Activated T-helper 1 cell treated with anti-CD3 and anti-CD28 coated beads, Interleukin-12 subunit alpha, Interleukin-12 subunit beta, Interleukin-2, Interleukin-4 antibody, amounts not matched to agents 30 ng/mL and 10 ng/mL and 1 ng/mL, durations not matched to agents 14 hours and 24 hours and 36 hours (primary cell): ENCODE measurements around the gene IKBKE. TPM values are rescaled to one million over a fixed set of nuclear protein-coding genes. Genes with fewer than 3 reads are reported as not detected.

Experiments
- DNase-seq: peaks from one replicate; pipeline ENCODE4 v3.0.0; 2021; ENCODE audit warnings: low spot score
- H3K27ac Mint-ChIP-seq: one replicate; pipeline ENCODE4 v1.8.0; 2021; ENCODE audit warnings: mild to moderate bottlenecking, mixed read lengths
- H3K27me3 Mint-ChIP-seq: one replicate; pipeline ENCODE4 v1.8.0; 2022; ENCODE audit warnings: mild to moderate bottlenecking, moderate library complexity, mixed read lengths; ENCODE audit not compliant: insufficient read depth
- H3K36me3 Mint-ChIP-seq: one replicate; pipeline ENCODE4 v1.8.0; 2021; ENCODE audit warnings: low read depth, mixed read lengths
- H3K4me1 Mint-ChIP-seq: one replicate; pipeline ENCODE4 v1.8.0; 2021; ENCODE audit warnings: low read depth, mixed read lengths
- H3K4me3 Mint-ChIP-seq: one replicate; pipeline ENCODE4 v1.8.0; 2021; ENCODE audit warnings: mild to moderate bottlenecking, moderate library complexity, mixed read lengths
- H3K9me3 Mint-ChIP-seq: one replicate; pipeline ENCODE4 v1.8.0; 2021; ENCODE audit warnings: mixed read lengths
- intact Hi-C: fragments of 100-400 bp; cut with micrococcal nuclease; formaldehyde crosslinking; loops from one replicate; pipeline ENCODE4 v1.15.1; 2024
- total RNA-seq: library from RNA; stranded (reverse); gene quantifications from 2 replicates; pipeline ENCODE4 v1.2.3, GENCODE V29; 2022

The IKBKE gene
- total RNA-seq, 1 donor from 2014 or later, result 59.8 TPM

- intact Hi-C loops, result no loop called here
- DNase-seq, result no peak
- no peak overlapping the region for H3K27ac Mint-ChIP-seq
- no peaks in the 10 kb centered on the region for H3K27me3 Mint-ChIP-seq
- H3K4me3 Mint-ChIP-seq, result no peak overlapping the region
- no peaks in the 10 kb centered on the region for H3K9me3 Mint-ChIP-seq
- peaks cover 5% of the 10 kb centered on the region for H3K36me3 Mint-ChIP-seq
- peaks cover 11% of the 10 kb centered on the region for H3K4me1 Mint-ChIP-seq
Observed at GRCh38 chr1:206514813-206515387, 44.6 kb downstream of the IKBKE start.

- intact Hi-C loops, result no loop called here
- Mint-ChIP-seq H3K36me3 (peaks cover 5% of the 10 kb centered on the region), H3K27ac (no peak overlapping the region), H3K27me3 (no peaks in the 10 kb centered on the region), H3K4me3 (no peak overlapping the region), H3K9me3 (no peaks in the 10 kb centered on the region), H3K4me1 (peaks cover 9% of the 10 kb centered on the region)
- DNase-seq, result no peak
Observed at GRCh38 chr1:206516728-206516990, 46.4 kb downstream of the IKBKE start.

GRCh38 chr1:206517784-206518183 lies 47.5 kb downstream of the IKBKE start:
- DNase-seq, result no peak
- H3K9me3 Mint-ChIP-seq, result no peaks in the 10 kb centered on the region
- H3K36me3 Mint-ChIP-seq, result peaks cover 5% of the 10 kb centered on the region
- intact Hi-C loops, result no loop called here
- no peak overlapping the region for H3K27ac Mint-ChIP-seq
- H3K4me1 Mint-ChIP-seq, result peaks cover 9% of the 10 kb centered on the region
- H3K4me3 Mint-ChIP-seq, result no peak overlapping the region
- H3K27me3 Mint-ChIP-seq, result no peaks in the 10 kb centered on the region

DNA sequence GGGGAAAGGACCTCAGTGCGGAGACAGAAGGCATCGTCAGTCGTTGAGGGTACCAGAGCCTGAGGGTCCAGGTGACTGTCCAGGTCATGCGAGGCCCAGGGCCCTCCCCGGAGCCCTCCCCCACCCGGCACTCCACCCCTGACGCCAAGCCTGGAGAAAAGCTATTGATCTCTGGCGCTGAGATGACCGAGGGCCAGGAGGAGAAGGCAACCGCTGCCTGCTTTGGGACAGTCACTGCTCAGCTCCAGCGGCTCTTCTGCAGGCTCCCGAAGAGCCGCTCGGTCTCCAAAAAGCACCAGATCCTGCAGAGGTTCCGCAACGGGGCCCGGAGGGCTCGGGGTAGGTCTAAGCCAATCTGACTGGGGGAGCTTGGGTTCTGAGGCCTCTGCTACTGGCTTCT lies 47.9 kb downstream of the IKBKE start:
- no peaks in the 10 kb centered on the region for H3K27me3 Mint-ChIP-seq
- DNase-seq, result no peak
- H3K4me1 Mint-ChIP-seq, result peaks cover 9% of the 10 kb centered on the region
- H3K9me3 Mint-ChIP-seq, result no peaks in the 10 kb centered on the region
- H3K36me3 Mint-ChIP-seq, result peaks cover 5% of the 10 kb centered on the region
- intact Hi-C loops, result no loop called here
- no peak overlapping the region for H3K4me3 Mint-ChIP-seq
- no peak overlapping the region for H3K27ac Mint-ChIP-seq

- H3K9me3 Mint-ChIP-seq, result no peaks in the 10 kb centered on the region
- peaks cover 5% of the 10 kb centered on the region for H3K36me3 Mint-ChIP-seq
- DNase-seq, result no peak
- H3K27me3 Mint-ChIP-seq, result no peaks in the 10 kb centered on the region
- no peak overlapping the region for H3K27ac Mint-ChIP-seq
- peaks cover 9% of the 10 kb centered on the region for H3K4me1 Mint-ChIP-seq
- no peak overlapping the region for H3K4me3 Mint-ChIP-seq
- intact Hi-C loops, result no loop called here
Observed at GRCh38 chr1:206518743-206519142, 48.5 kb downstream of the IKBKE start.

- no peak for DNase-seq
- Mint-ChIP-seq H3K27me3 (no peaks in the 10 kb centered on the region), H3K27ac (no peak overlapping the region), H3K4me3 (no peak overlapping the region), H3K4me1 (peaks cover 10% of the 10 kb centered on the region), H3K36me3 (no peaks in the 10 kb centered on the region), H3K9me3 (no peaks in the 10 kb centered on the region)
- intact Hi-C loops, result no loop called here
Observed at GRCh38 chr1:206521127-206521526, 50.9 kb downstream of the IKBKE start.

DNA sequence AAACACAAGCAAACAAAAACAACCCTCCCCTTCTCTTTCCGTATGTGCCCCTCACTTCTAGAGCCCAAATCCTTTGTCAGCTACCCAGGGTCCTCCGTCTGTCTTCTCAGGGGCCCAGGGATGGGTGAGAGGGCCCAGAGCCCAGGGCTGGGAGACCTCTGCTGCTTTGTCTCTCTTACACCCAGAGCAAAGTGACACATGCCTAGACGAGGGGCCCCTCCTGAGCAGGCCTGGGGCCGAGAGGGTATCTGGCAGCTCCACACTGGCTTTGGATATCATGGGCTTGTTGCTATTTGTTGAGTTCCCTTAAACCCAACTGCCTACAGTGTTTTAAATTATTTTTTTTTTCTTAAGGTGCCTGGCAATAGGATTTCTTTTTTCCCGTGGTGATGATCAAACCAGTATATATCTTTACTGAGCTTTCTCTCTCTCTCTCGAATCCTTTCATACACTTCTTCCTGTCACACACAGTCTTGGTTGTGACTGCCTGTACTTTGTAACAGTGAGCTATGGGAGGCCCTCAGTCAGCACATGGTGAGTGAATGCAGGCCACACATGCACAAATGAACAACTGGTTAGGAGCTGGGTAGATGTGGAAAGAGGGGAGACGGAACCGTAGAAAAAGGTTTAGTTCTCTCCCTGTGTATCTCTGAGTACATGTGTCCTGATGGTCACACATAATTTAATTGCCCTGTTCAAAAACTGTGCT lies 51.6 kb downstream of the IKBKE start:
- Mint-ChIP-seq H3K9me3 (no peaks in the 10 kb centered on the region), H3K27ac (no peak overlapping the region), H3K4me1 (peaks cover 7% of the 10 kb centered on the region), H3K36me3 (no peaks in the 10 kb centered on the region), H3K4me3 (no peak overlapping the region), H3K27me3 (no peaks in the 10 kb centered on the region)
- DNase-seq, result no peak
- intact Hi-C loops, result no loop called here

DNA sequence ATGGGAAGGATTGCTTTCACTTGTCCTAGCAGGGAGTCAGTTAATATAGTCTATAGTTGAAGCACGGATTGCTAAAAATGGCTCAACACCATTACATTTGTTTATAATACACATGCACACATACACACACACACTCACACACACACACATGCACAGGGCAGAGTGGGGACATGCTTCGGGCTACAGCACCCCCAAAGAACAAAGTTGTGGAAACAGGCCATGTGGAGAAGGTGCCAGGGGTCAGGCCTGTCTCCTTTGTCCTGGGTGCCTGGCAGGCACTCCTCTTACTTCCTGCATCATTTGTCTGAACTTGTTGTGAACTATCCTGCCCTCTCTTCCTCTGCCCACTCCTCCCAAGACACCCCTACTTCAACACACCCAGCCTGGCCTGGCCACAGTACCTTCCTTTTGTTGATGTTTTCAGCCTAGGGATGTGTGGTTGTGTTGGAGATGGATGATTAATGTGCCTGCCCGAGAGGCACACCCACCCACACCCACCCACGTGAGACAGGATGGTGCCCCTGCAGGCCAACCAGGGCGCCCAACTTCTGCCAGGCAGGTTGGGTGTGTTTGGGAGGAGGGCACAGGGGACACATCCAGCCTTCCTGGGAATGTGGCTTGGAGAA lies 54.6 kb downstream of the IKBKE start:
- H3K27ac Mint-ChIP-seq, result peak overlapping the region; percentile 24
- no peak overlapping the region for H3K4me3 Mint-ChIP-seq
- DNase-seq, result no peak
- peaks cover 7% of the 10 kb centered on the region for H3K4me1 Mint-ChIP-seq
- H3K27me3 Mint-ChIP-seq, result no peaks in the 10 kb centered on the region
- intact Hi-C loops, result no loop called here
- no peaks in the 10 kb centered on the region for H3K9me3 Mint-ChIP-seq
- no peaks in the 10 kb centered on the region for H3K36me3 Mint-ChIP-seq

DNA sequence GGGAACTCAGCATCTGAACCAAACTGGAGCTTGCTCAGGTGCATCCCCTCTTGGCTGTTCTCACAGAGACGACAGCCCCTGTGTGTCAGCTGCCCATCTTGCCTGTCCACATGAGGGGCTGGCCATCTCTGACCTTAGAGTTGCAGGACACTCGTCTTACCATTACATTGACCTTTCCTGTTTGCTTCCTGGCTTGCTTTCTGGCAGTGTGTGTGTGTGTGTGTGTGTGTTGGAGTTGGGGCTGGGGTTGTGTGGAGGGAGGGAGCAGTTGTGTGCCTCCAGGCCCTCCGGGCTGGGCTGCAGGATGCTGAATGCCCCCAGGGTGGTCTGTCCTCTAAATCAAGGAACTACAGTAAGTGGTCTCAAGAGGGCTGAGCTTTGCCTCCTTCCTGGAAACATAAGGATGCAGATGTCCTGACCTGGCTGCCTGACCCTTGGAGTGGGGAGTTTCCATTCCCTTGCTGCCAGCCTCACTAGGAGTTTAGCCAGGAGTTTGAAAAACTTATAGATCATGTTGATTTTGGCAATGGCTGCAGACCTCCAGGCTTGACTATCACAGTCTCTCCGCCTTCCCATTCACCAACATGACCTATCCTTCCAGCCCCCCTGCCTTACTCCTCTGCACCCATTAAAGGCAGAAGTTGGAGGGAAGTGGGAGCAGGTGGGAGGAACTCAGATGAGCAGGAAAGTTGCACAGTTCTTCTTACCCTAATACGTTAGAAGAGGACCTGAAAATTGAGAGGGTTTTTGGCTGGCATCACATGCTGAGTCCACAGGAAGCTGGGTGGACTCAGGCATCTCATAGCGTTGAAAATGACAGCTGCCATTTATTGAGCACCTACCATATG lies 56.0 kb downstream of the IKBKE start:
- Mint-ChIP-seq H3K4me1 (peaks cover 7% of the 10 kb centered on the region), H3K36me3 (no peaks in the 10 kb centered on the region), H3K27me3 (no peaks in the 10 kb centered on the region), H3K4me3 (no peak overlapping the region), H3K27ac (no peak overlapping the region), H3K9me3 (no peaks in the 10 kb centered on the region)
- intact Hi-C loops, result no loop called here
- DNase-seq, result no peak

GRCh38 chr1:206529425-206529824 lies 59.1 kb downstream of the IKBKE start:
- intact Hi-C loops, result no loop called here
- Mint-ChIP-seq H3K27ac (no peak overlapping the region), H3K4me1 (peaks cover 7% of the 10 kb centered on the region), H3K36me3 (no peaks in the 10 kb centered on the region), H3K27me3 (peaks cover 1% of the 10 kb centered on the region), H3K4me3 (no peak overlapping the region), H3K9me3 (no peaks in the 10 kb centered on the region)
- no peak for DNase-seq

GRCh38 chr1:206532368-206532767 lies 62.1 kb downstream of the IKBKE start:
- Mint-ChIP-seq H3K27ac (no peak overlapping the region), H3K4me3 (no peak overlapping the region), H3K27me3 (peaks cover 3% of the 10 kb centered on the region), H3K9me3 (no peaks in the 10 kb centered on the region), H3K4me1 (no peaks in the 10 kb centered on the region), H3K36me3 (no peaks in the 10 kb centered on the region)
- no peak for DNase-seq
- intact Hi-C loops, result no loop called here

DNA sequence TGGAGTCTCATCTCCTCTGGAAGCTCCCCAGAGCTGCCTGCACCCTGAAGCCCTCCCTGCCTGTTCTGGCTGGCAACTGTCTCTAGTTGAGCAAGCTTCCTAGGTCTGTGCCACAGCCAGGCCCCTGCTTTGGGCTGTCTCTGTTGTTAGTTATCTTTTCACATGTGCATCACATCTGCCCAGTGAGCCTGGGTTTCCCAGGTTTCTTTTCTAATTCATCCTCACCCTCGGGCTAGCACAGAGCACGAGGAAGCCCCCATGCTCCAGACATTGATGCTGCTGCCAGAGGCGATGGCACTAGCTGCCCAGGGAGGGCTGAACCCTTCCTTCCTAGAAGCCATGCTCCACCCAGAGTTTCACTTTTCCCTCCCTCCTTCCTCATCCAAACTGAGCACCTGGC lies 64.3 kb downstream of the IKBKE start:
- Mint-ChIP-seq H3K36me3 (peaks cover 5% of the 10 kb centered on the region), H3K4me3 (no peak overlapping the region), H3K27ac (no peak overlapping the region), H3K4me1 (peaks cover 6% of the 10 kb centered on the region), H3K9me3 (no peaks in the 10 kb centered on the region), H3K27me3 (peaks cover 3% of the 10 kb centered on the region)
- DNase-seq, result no peak
- intact Hi-C loops, result no loop called here

GRCh38 chr1:206535853-206536188 lies 65.5 kb downstream of the IKBKE start:
- no peak overlapping the region for H3K27ac Mint-ChIP-seq
- intact Hi-C loops, result no loop called here
- no peaks in the 10 kb centered on the region for H3K9me3 Mint-ChIP-seq
- H3K27me3 Mint-ChIP-seq, result peaks cover 3% of the 10 kb centered on the region
- no peak for DNase-seq
- H3K4me3 Mint-ChIP-seq, result no peak overlapping the region
- H3K4me1 Mint-ChIP-seq, result peaks cover 12% of the 10 kb centered on the region
- peaks cover 5% of the 10 kb centered on the region for H3K36me3 Mint-ChIP-seq
